Kidney (tissue), 22 donors: Measurements from ENCODE around the gene MEF2A. TPM values are rescaled to one million over a fixed set of nuclear protein-coding genes. Genes with fewer than 3 reads are reported as not detected.
"Not testable (repeated sequence)": the region's sequence is repeated elsewhere in the genome, so short reads cannot be mapped to it uniquely, and the experiment has no call there.

ENCODE experiments used
- DNase-seq, 5 donors: peaks; one replicate each; pipeline ENCODE4 v3.0.0-alpha.2; 2013 to 2020
- FAIRE-seq: peaks from 2 replicates; lab custom pipeline; 2012; peaks lifted over from hg19 to GRCh38; lab: Jason Lieb, UNC
- H3K27ac ChIP-seq, 2 donors: one replicate each; pipeline ENCODE4 v1.7.0; 2013; ENCODE audit warnings: low read depth in 2 of 2, low read length in 2 of 2, inconsistent platforms in 1 of 2
- H3K27me3 ChIP-seq: one replicate; pipeline ENCODE4 v1.7.1; 2013; ENCODE audit warnings: low read length, inconsistent platforms; ENCODE audit not compliant: control insufficient read depth, insufficient read depth
- H3K36me3 ChIP-seq, 3 donors: one replicate each; pipeline versions ENCODE4 v1.7.0 to v1.7.1; 2013; ENCODE audit warnings: low read length in 3 of 3, control low read depth in 1 of 3, inconsistent platforms in 1 of 3; ENCODE audit not compliant: insufficient read depth in 3 of 3, control insufficient read depth in 2 of 3
- H3K4me1 ChIP-seq, 3 donors: one replicate each; pipeline versions ENCODE4 v1.7.0 to v1.7.1; 2013; ENCODE audit warnings: low read length in 3 of 3, inconsistent platforms in 1 of 3, low read depth in 1 of 3; ENCODE audit not compliant: control insufficient read depth in 2 of 3, insufficient read depth in 2 of 3
- H3K4me3 ChIP-seq, 3 donors: one replicate each; pipeline versions ENCODE4 v1.7.0 to v1.8.1; 2013; ENCODE audit warnings: low read length in 3 of 3, control low read depth in 1 of 3, inconsistent platforms in 1 of 3
- H3K9ac ChIP-seq, 3 donors: one replicate each; pipeline versions ENCODE4 v1.7.0 to v1.7.1; 2013; ENCODE audit warnings: low read length in 3 of 3, control low read depth in 1 of 3, inconsistent platforms in 1 of 3
- H3K9me3 ChIP-seq, 3 donors: one replicate each; pipeline versions ENCODE4 v1.7.0 to v1.7.1; 2013; ENCODE audit warnings: low read length in 3 of 3, control low read depth in 1 of 3, inconsistent platforms in 1 of 3; ENCODE audit not compliant: control insufficient read depth in 2 of 3, insufficient read depth in 1 of 3
- intact Hi-C: fragments of 100-400 bp; cut with DNase I; formaldehyde crosslinking; loops from one replicate; pipeline ENCODE4 v1.11.1; 2022
- long read RNA-seq, 10 donors: library from polyadenylated mRNA in 1 of 10; unstranded in 1 of 10; transcript quantifications; one replicate each; pipeline ENCODE4 v2.0.0 and lab custom pipeline, GENCODE V29; 2021 to 2026
- polyA plus RNA-seq: library from polyadenylated mRNA; stranded (reverse); fragments of 350-450 nt; fragmentation: Illumina TruSeq; extraction: RNeasy Lipid Tissue Mini Kit (QIAGEN cat#74804); gene quantifications from one replicate; pipeline ENCODE4 v1.2.3, GENCODE V29; 2014; ENCODE audit warnings: low read depth, low replicate concordance; ENCODE audit not compliant: insufficient read depth
- total RNA-seq: library from RNA; stranded (reverse); fragmentation: NEBNext Ultra II Directional; extraction: Animal tissue kit (Norgen Biotek cat#: 25700); gene quantifications from one replicate; pipeline ENCODE4 v1.2.1, GENCODE V29; 2021
- TF ChIP-seq, protein P1 (sequence below): IDR thresholded peaks from 3 replicates; pipeline ENCODE4 v1.5.1; 2012; ENCODE audit warnings: mild to moderate bottlenecking, moderate library complexity, borderline replicate concordance; ENCODE audit not compliant: insufficient read depth; ENCODE audit errors: extremely low read depth
- donor health status: control.
- donor health status: control.
- donor health status: control.
- donor health status: control.
- donor health status: control.
- donor health status: DM: yes; HTN: yes; CAD: no.
- donor health status: Normal renal cell carcinoma (clear cell type).

The MEF2A gene
- total RNA-seq (82.2 TPM), polyA plus RNA-seq (20.8 TPM)
- long read RNA-seq, donor 1, full-length matches to known transcripts = 6 of 21 reads
- long read RNA-seq, donor 1, partial matches to known transcripts = 15 of 21 reads
- long read RNA-seq, donor 1, other reads (novel, unspliced or antisense) = 0 of 21 reads
- long read RNA-seq, donor 2, full-length matches to known transcripts = 5 of 13 reads
- long read RNA-seq, donor 2, partial matches to known transcripts = 8 of 13 reads
- long read RNA-seq, donor 2, other reads (novel, unspliced or antisense) = 0 of 13 reads
- long read RNA-seq, donor 3, full-length matches to known transcripts = 4 of 4 reads
- long read RNA-seq, donor 3, partial matches to known transcripts = 0 of 4 reads
- long read RNA-seq, donor 3, other reads (novel, unspliced or antisense) = 0 of 4 reads
- long read RNA-seq, donor 4, full-length matches to known transcripts = 7 of 7 reads
- long read RNA-seq, donor 4, partial matches to known transcripts = 0 of 7 reads
- long read RNA-seq, donor 4, other reads (novel, unspliced or antisense) = 0 of 7 reads
- long read RNA-seq, donor 5 = 0 reads
- long read RNA-seq, donor 6, full-length matches to known transcripts = 1 of 1 reads
- long read RNA-seq, donor 6, partial matches to known transcripts = 0 of 1 reads
- long read RNA-seq, donor 6, other reads (novel, unspliced or antisense) = 0 of 1 reads
- long read RNA-seq, donor 7, full-length matches to known transcripts = 21 of 46 reads
- long read RNA-seq, donor 7, partial matches to known transcripts = 12 of 46 reads
- long read RNA-seq, donor 7, other reads (novel, unspliced or antisense) = 13 of 46 reads
- long read RNA-seq, donor 8, partial matches to known transcripts = 0 of 4 reads
- long read RNA-seq, donor 8, other reads (novel, unspliced or antisense) = 0 of 4 reads
- long read RNA-seq, donor 9, full-length matches to known transcripts = 6 of 6 reads
- long read RNA-seq, donor 9, partial matches to known transcripts = 0 of 6 reads
- long read RNA-seq, donor 9, other reads (novel, unspliced or antisense) = 0 of 6 reads
- long read RNA-seq, donor 10, partial matches to known transcripts = 7 of 10 reads
- long read RNA-seq, donor 10, other reads (novel, unspliced or antisense) = 0 of 10 reads

DNA sequence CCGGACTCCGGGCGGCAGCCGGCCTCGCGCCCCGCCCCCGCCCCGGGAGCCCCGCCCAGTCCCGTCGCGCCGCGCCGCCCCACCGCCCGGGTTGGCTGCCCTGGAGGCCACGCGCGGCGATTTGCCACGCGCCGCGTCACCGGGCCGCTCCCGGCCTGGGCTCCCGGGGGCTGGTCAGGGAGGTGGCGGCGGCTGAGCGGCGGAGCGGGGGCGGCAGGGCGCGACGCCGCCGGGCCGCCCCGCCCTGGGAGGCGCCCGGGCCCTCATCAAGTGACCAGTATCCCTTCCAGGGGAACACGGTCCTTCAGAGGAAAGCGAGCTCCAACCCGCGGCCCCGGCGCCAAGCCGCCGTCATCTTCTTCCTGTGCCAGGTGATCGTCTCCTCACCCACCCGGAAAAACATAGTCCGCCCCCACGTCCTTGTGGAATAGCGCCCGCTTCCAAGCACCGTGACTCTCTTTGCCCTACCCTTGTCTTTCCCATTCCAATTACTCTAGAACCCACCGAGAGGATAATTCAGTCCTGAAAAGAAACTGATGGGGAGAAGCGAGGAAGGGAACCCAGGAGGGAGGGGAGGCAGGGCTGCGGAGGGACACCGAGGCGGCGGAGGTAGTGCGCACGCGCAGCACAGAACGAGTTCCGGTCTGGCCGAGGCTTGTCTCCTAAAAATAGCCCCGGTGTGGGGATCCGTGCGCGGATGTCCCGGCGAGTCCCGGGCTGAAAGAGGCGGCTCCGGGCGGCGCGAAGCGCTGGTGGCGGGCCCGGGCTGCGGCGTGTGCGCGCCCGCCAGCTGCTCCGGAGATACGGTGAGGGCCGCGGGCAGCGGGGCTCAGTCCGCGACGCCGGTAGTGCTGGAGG, at the start of gene MEF2A:
MEF2A (plus strand) TSS at position 686 of the 858 bp plus-strand sequence. CDS start 67,136 bp downstream, outside the sequence.
- no peak for FAIRE-seq
- Histone ChIP-seq H3K9ac (peak within 1 kb of the TSS; percentile 80 to 98 (median 98)), H3K27me3 (no peaks in the 10 kb centered on the region)

DNA sequence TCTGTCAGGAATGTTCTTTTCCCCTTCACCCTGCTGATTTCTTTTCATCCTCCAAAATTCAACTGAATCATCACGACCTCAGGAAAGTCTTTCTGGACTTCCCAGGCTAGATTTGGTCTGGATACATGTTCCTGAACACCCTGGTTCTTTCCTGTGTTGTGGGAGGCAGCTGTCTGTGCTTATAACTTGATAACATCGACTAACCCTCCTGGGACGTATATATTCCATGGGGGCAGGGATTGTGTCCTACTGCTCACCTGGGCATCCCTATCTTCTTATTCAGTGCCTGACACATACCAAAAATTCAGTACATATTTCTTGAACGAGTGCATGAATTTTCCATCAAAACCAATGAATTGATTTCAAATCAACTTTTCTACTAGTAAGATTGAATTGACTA, 47.6 kb upstream of the MEF2A start:
- FAIRE-seq = no peak
- intact Hi-C loops = no loop called here
- TF ChIP-seq, protein P1, sequence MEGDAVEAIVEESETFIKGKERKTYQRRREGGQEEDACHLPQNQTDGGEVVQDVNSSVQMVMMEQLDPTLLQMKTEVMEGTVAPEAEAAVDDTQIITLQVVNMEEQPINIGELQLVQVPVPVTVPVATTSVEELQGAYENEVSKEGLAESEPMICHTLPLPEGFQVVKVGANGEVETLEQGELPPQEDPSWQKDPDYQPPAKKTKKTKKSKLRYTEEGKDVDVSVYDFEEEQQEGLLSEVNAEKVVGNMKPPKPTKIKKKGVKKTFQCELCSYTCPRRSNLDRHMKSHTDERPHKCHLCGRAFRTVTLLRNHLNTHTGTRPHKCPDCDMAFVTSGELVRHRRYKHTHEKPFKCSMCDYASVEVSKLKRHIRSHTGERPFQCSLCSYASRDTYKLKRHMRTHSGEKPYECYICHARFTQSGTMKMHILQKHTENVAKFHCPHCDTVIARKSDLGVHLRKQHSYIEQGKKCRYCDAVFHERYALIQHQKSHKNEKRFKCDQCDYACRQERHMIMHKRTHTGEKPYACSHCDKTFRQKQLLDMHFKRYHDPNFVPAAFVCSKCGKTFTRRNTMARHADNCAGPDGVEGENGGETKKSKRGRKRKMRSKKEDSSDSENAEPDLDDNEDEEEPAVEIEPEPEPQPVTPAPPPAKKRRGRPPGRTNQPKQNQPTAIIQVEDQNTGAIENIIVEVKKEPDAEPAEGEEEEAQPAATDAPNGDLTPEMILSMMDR = no peak
- Histone ChIP-seq H3K9ac (no peak overlapping the region), H3K27me3 (no peaks in the 10 kb centered on the region), H3K27ac (no peak overlapping the region), H3K36me3 (no peaks in the 10 kb centered on the region), H3K9me3 (no peaks in the 10 kb centered on the region), H3K4me3 (no peak overlapping the region), H3K4me1 (no peaks in the 10 kb centered on the region)
- no peak for DNase-seq

More for the DNA sequence above, at the start of gene MEF2A:
- peaks cover 3 to 12% (median 9%) of the 10 kb centered on the region in 3 donors for H3K4me1 ChIP-seq
- peak; percentile 96 to 98 (median 97) for DNase-seq
- no peaks in the 10 kb centered on the region for H3K9me3 ChIP-seq
- peak within 1 kb of the TSS; percentile 83 to 93 (median 86) for H3K4me3 ChIP-seq
- H3K36me3 ChIP-seq = no peaks in the 10 kb centered on the region
- peak within 1 kb of the TSS; percentile 99 to 100 for H3K27ac ChIP-seq
- intact Hi-C loops = no loop called here
- TF ChIP-seq, protein P1 = no peak

DNA sequence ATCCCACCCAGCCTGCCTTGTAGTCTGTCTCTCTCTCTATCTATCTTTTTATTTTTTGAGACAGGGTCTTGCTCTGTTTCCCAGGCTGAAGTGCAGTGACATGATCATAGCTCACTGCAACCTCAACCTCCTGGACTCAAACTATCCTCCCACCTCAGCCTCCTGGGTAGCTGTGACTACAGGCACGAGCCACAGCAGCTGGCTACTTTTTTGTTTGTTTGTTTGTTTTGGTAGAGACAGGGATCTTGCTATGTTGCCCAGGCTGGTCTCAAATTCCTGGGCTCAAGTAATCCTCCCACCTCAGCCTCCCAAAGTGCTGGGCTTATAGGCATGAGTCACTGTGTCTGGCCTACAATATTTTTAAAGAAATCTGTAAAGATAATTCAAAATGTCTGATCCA, 46.4 kb upstream of the MEF2A start:
- H3K36me3 ChIP-seq, H3K9me3 ChIP-seq, intact Hi-C loops, H3K27ac ChIP-seq, H3K27me3 ChIP-seq, FAIRE-seq, H3K9ac ChIP-seq, H3K4me1 ChIP-seq, DNase-seq, H3K4me3 ChIP-seq: not testable (repeated sequence)
